ENCODE data around the gene MOB1A.
"Not testable (repeated sequence)": the region's sequence is repeated elsewhere in the genome, so short reads cannot be mapped to it uniquely, and the experiment has no call there.

MOB1A gene

DNA sequence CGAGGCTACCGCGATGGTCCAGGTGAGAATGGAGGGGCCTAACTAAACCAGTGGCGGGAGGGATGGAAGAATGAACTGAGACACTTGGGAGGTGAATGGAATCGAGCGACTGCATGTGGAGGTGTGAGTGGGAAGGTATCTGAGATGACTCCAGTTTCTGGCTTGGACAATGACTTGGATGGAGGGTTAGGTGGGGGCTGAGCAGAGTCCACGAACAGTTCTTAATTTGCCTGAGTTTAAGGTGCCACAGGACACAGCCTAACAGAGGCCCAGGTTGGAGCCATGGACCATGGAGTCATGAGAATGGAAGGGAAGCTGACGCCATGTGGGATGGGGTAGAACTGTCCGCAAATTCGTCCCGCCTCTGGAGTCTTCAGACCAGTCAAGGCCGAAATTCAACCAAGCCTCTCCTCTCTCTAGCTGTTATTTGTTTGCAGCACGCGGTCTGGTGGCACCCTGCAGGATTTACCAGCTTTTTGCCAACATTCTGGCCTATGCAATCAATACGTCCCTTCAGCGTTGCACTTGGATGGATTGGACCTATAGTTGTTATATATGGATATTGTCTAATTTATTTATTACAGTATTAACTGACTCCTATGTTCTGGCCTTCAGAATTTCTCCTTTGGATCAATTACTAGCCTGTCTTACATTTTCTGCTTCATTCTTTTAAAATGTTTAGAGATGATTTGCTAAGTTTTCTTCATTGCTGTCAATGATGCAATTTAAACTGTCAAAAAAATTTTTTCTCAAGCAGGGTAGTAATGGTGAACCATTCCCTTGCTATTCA lies 30.0 kb downstream of the MOB1A start:
- no peak for DNase-seq (ENCODE audit: low spot score)

DNA sequence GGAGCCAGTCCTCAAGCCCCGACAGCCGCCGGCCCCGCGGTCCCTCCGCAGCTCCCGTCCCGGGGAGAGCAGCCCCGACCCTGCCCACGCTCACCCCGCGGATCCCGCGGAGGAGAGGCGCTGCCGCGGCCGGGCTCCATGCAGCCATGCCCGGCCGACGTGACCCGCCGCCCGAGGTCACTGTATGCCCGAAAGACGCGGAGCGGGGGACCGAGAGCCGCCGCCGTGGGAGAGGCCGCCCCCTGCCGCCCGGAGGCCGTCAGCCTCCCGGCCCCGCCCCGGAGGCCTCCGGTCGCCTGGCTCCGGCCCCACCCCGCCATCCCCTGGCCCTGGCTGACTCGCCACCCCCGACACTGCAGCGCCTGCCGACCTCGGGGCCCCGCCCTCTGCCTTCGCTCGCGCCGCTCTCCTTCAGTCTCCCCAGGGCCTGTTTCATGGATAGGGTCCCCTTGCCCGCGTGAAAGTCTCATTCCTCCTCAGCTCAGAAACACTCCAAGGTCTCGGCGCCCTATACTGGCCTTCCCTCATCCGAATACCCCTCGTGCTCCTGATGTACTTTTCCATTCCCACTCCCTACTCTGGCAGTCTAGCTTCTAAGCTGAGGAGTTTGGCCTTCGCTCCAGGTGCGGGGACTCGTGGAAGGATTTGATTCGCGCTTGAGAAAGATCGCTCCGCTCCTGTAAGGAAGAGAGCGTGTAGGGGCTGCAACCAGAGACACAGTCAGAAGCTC lies 30.8 kb downstream of the MOB1A start, which contains the start of gene BOLA3:
TSS of gene BOLA3 (minus strand) at position 186 of the 730 bp plus-strand sequence. CDS start at position 148, 38 bp downstream.
- DNase-seq (ENCODE audit: low spot score): peak; percentile 74

DNA sequence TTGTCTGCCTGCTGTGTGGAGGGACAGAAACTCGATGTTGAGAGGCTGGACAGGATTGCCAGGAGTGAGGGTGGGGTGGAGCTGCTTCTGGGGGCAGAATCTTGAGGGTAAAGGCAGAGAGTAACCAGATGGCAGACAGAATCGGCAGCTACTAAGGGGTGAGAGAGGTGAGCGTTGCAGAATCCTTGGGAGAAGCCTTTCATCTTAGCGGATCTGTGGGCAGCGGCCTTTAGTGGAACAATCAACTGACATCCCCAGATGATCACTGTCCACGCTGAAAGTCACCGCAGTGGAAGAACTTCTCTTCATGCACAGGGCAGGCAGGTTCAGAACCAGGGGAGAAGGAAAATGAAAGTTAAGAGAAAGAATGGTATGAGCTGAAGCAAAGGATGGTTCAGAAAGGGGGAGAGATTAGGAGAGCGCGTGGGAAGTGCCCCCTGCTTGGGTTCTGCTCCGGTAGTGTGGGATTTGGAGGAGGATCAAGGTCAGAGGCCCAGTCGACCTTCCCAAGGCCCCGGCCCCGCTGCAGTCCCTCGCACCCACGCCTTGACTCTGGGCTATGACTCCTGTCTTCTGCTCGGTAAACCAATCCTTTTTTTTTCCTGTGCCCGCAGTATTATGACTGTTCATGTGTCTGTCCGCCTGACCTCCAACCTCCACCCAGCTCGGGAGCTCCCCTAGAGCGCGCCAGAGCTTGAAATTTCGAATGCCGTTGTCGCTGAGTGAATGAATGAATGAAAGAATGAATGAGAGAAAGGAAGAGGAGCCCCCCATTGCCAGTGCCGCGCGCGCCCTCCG lies 31.6 kb downstream of the MOB1A start:
- DNase-seq (ENCODE audit: low spot score): peak; percentile 27

DNA sequence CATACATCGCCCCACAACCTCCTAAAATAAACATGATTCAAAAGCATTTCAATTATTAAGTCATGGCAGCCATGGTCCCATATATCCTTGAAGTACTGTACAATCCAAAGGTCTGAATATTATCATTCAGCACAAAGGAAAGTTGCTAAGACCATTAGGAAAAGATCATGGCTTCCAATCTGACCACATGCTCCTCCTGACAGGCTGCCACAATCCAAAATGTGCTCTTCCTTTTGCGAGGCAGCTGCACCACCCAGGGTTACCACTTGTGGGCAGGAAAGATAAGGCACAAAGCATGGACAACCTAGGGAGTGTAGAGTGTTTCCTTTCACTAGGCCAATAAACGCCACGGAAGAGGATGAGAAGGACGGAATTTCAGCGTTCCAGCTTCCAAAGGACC lies 36.3 kb downstream of the MOB1A start:
- DNase-seq (ENCODE audit: low spot score): no peak

DNA sequence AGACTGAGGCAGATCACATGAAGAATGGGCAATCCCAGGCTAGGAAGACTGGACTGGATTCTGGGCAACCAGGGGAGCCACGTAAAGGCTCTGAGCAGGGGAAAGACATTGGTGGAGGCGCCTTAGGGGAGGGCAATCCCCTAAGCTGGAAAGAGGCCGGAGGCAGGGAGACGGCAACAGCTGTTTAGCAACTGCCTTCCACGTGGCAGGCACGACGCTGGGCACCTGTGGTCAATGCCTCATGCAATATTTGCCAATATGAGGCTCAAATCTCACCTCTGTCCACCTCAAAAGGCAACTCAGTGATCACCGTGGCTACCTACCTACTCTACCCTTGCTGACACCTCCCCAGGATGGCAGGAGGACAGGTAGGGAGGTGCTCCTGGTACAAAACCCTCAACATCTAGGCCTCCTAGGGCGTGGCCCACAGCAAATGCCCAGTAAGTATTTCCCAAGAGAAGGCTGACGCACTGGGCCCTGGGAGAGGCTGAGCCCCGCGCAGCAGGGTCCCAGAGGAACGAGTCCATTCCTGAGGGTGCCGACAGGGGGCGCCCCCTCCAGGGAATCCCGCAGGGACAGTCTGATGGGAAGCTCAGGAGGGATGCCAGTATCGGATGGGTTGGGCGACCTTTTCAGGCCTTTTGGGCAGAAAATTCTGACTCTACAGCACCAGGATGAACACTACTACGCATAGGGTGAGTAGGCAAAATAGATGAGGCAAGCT lies 39.9 kb downstream of the MOB1A start:
- DNase-seq (ENCODE audit: low spot score): no peak

- DNase-seq (ENCODE audit: low spot score): no peak
Measured at GRCh38 chr2:74137651-74138599, 40.8 kb downstream of the MOB1A start.

- DNase-seq (ENCODE audit: low spot score): no peak
Measured at GRCh38 chr2:74131901-74132300, 46.8 kb downstream of the MOB1A start.

- no peak for DNase-seq (ENCODE audit: low spot score)
Measured at GRCh38 chr2:74130211-74130995, 48.3 kb downstream of the MOB1A start.

DNA sequence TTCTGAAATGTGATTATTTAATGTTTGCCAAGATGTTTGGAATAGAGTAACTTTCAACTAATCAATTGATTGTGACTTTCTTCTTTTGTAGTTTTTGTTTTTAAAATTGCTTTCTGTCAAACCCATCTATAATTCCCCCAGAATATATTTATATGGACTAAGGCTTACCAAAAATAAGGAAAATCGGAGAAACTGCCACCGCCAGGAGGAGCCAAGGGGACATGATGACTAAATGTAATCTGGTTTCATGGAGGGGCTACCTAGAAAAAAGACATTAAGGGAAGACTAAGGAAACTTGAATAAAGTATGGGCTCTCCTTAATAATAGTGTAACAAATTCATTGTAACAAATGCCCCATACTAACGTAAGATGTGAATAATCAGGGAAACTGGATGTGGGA lies 50.5 kb downstream of the MOB1A start:
- no peak for DNase-seq (ENCODE audit: low spot score)

DNA sequence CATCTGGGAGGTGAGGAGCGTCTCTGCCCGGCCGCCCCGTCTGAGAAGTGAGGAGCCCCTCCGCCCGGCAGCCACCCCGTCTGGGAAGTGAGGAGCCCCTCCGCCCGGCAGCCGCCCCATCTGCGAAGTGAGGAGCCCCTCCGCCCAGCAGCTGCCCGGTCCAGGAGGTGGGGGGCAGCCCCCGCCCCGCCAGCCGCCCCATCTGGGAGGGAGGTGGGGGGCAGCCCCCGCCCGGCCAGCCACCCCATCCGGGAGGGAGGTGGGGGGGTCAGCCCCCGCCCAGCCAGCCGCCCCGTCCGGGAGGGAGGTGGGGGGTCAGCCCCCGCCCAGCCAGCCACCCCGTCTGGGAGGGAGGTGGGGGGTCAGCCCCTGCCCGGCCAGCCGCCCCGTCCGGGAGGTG lies 54.7 kb downstream of the MOB1A start:
- DNase-seq (ENCODE audit: low spot score): not testable (repeated sequence)

DNA sequence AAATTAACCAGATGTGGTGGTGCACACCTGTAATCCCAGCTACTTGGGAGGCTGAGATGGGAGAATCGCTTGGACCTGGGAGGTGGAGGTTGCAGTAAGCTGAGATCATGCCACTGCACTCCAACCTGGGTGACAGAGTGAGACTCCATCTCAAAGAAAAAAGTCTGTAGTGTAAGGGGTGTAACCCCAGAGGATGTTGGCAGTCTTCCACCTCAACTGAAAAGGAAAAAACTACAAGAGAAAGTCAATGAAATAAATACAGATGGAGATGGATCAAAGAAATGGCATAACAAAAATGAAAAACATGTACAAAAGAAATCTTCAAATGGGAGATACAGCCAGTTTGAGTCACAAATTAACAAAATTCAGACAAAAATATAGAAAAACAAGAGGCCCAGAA lies 56.8 kb downstream of the MOB1A start:
- not testable (repeated sequence) for DNase-seq (ENCODE audit: low spot score)

GRCh38 chr2:74119912-74120825 lies 58.5 kb downstream of the MOB1A start:
- peak; percentile 67 for DNase-seq (ENCODE audit: low spot score)

GRCh38 chr2:74119339-74119738 lies 59.3 kb downstream of the MOB1A start:
- DNase-seq (ENCODE audit: low spot score): no peak

GRCh38 chr2:74111380-74111779 lies 67.3 kb downstream of the MOB1A start:
- no peak for DNase-seq (ENCODE audit: low spot score)

GRCh38 chr2:74110537-74110936 lies 68.1 kb downstream of the MOB1A start:
- DNase-seq (ENCODE audit: low spot score): no peak

DNA sequence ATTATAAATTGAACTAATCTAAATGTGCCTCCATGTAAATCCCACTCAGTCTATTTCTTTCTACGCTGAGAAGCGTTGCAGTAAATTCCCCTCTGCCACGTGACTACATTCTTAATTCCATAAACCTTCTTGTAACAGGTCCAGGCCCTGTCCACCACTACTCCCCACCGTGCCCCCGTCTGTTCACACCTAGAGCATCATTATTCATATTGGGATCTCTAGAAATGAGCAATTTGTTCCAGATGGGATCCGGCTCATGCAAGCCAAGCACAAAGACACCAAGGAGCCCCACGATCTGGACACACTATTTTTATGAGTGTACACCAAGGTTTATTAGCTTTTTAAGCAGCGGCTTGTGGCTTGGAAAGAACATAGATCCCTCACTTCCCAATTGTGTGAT lies 69.1 kb downstream of the MOB1A start:
- no peak for DNase-seq (ENCODE audit: low spot score)

DNA sequence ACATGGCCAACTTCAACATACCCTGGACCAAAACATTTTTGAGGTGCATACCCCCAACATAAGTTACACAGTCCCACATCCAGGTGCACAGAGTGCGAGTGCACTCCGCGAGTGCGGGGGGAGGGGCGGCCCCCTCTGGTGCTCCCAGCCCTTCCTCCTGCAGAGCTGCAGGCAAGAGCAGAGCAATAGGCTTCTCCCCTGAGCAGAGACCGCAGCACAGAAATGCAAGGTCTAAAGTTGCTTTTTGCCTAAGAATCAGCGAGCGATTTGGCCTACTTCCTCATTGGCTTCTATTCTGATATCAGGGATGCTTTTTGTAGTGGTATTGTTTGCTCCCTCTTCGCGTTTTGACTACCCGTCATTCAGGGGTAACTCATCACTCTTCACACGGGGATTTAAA lies 71.6 kb downstream of the MOB1A start:
- no peak for DNase-seq (ENCODE audit: low spot score)

- no peak for DNase-seq (ENCODE audit: low spot score)
Measured at GRCh38 chr2:74105413-74105812, 73.3 kb downstream of the MOB1A start.

GRCh38 chr2:74104839-74105238 lies 73.8 kb downstream of the MOB1A start:
- no peak for DNase-seq (ENCODE audit: low spot score)

Measured in kidney capillary endothelial cell (primary cell).